Eye (tissue), 1 donor: ENCODE measurements around the gene ADCY3.
"Not testable (repeated sequence)": the region's sequence is repeated elsewhere in the genome, so short reads cannot be mapped to it uniquely, and the experiment has no call there.

Source experiments
- DNase-seq: peaks from one replicate; pipeline ENCODE4 v3.0.0-alpha.2; 2015

ADCY3 gene

DNA sequence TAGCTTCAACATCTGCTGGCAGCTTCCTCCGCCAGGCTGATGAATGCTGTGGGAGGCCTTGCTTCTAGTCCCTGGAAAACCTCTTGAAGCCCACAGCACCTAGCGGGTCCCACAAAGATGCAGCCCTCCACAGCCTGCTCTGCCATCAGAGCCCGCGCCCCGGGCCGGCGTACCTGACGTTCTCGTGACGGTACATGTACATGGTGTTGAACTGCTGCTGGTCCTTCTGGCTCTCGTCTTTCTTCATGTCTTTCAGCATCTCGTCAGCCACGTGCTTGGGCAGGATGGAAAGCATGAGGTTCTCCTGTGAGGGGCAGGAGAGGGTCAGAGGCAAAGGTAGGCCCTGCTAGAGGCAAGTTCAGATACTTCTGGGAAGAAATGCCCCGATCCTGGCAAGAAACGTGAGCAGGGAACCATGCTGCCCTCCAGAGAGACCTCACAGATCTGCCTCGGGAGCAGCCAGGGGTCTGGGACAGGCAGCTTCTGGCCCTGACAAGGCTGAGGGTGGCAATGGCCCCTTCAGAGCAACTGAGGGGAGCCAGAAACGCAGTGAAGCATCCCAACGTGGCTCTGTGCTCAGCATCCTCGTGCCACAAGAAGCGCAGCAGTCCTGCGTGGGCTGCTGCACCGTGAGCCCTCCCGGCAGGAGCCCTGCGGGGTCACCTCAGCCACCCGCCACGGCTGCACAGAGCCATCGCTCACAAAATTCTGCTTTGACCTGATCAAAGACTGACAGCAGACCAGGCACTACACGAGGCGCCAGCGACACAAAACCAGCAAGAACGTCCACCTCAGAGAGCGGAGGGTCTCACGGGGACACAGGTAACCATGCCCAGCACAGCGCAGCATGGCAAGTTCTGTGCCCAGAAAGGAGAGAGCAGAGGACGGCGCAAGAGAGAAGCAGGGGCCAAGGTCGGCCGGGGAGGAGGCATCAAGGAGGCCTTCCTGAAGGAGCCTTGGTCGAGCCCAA lies 77.7 kb downstream of the ADCY3 start:
- no peak for DNase-seq

DNA sequence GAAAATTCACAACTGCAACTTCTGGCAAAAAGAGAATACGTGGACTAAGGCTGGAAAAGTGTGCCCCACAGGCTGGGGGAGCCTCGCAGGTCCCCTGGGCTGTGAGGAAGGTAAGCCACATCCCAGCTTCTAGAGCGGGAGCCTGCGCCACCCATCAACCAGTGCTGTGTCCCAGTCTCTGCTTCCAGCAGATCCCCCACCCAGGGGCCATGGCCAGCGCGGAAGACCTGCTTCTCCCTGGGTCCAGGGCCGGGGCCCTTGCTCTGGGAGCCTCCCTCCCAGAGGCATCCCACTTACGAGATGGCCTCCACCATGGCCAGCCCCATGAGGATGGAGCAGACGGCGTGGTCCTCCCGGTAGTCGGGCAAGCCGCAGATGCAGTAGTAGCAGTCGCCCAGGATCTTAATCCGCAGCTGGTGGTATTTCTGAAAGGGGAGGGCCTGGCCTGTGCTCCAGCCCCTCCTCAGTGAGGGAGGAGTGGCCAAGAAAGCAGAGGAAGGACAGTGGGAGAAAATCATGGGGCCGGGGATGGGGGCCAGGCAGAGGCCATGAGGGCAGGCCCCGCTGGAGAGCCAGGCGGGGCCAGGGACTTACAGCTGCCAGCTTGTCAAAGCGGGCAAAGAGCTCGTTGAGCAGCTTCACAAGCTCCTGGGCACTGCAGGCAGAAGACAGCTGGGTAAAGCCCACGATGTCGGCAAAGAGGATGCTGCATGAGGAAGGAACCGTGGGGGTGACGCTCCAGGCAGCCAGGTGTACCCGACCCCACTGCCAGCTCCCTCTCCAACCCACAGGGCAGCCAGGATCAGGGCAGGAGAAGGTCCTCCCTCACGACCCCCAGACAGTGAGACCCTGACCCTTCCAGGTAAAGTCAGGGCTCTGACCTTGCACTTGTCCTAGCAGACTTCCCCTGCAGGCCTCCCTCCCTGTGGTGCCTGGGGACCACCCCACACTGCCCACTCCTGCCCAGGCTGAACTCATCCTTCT lies 78.8 kb downstream of the ADCY3 start:
- peak; percentile 33 for DNase-seq

DNA sequence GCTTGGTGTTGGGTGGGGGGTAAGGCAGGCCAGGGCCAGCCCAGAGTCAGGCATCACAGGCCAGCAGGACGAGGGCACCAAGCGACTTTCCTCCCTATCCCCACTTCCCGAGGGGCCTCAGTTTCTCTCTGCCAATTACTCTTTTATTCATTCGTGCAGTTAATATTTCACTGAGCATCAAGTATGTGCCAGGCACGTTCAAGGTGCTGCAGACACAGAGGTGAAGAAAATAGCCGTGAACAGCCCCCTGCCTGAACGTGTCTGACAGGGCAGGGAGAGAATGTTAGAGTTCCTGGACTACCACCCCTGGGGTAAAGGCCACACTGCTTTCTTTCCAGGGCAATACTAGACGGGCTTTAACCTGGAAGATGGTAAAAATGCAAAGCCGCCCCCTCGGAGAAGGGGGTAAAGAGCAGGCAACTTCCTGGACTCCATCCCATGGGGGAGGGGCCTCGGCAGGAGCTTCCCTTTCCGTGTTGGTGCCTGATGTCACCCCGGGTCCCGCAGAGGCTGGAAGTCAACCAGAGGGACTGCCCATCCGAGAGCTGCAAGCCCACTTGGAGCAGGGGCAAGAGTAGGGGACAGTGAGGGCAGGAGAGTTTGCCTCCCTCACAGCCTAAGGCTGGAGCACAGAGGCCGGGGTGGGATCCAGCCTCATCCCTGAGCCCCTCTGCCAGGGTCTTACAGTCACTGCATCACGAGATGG lies 79.7 kb downstream of the ADCY3 start:
- no peak for DNase-seq

DNA sequence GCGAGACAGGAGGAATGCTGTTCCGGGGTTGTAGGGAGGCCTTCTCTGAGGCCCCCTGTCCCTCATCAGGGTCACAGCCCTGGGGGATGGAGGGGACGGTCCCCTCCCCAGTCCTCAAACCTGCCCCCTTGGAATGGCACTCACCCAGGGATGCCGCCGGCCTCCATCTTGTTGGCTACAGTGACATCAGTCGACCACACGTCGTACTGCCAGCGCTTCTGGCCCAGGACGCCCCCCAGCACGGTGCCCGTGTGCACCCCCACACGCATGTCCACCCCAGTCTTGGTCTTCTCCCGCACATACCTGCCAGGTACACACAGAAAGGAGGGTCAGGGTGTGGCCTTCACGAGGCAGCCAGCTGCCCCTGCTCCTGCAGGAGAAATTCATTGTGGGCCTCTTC lies 80.3 kb downstream of the ADCY3 start:
- DNase-seq = no peak

GRCh38 chr2:24838541-24838940 lies 81.5 kb downstream of the ADCY3 start:
- no peak for DNase-seq

DNA sequence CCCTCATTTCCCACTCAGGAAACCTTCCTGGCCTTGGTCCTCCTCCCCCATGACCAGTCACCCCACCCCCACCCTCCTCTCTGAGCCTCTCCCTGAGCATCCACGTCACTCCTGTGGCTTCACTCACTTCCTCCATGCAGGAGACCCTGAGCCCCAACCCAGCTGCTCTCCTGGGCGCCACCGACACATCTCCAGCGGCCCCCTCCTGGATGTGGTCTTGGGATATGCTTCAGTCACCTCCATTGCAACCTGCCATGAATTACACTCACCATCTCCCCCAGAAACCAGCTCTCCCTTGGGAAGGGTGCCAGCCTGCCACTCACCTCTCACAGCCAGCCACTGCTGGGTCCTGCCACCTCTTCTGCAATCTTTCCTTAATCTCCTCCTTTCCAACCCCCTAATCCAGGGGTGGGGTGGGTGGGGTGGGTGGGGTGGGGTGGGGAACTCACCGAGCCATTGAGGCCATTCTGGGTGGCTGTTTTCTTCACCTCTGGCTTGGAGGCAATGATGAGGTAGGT lies 82.0 kb downstream of the ADCY3 start:
- DNase-seq = no peak

- DNase-seq = no peak
Observed at GRCh38 chr2:24836706-24837105, 83.3 kb downstream of the ADCY3 start.

DNA sequence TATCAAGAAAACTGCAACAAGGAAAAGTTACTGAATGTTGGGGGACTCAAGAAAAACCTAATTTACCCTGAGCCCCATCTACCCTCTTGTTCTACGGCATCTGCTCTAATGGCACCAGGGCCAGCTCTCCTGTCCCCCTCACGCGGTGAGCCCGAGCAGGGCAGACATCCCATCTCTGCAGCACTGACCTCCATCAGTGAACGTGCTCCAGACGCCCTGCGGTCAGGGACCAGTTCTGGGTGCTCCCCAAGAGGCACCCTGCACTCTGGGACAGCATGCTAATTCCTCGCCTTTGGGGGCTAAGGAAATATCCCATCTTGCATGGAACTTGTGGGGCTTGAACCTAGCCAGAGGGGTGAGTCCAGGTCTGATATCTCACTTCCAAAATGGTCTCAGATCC lies 83.8 kb downstream of the ADCY3 start:
- DNase-seq = no peak

DNA sequence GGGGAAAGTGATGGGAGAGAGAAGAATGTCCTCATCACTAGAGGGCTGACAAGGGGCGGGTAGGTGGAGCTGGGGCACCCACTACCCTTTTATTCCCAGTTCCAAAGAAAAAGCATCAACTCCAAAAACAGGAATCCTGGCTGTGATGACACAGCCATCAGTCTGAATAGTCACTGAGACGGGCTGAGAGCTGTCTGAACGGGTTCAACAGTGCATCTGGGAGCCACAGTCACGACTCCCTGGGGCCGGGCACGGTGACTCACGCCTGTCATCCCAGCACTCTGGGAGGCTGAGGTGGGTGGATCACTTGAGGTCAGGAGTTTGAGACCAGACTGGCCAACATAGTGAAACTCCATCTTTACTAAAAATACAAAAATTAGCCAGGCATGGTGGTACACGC lies 84.6 kb downstream of the ADCY3 start:
- DNase-seq = not testable (repeated sequence)

GRCh38 chr2:24834733-24835395 lies 85.2 kb downstream of the ADCY3 start:
- no peak for DNase-seq

DNA sequence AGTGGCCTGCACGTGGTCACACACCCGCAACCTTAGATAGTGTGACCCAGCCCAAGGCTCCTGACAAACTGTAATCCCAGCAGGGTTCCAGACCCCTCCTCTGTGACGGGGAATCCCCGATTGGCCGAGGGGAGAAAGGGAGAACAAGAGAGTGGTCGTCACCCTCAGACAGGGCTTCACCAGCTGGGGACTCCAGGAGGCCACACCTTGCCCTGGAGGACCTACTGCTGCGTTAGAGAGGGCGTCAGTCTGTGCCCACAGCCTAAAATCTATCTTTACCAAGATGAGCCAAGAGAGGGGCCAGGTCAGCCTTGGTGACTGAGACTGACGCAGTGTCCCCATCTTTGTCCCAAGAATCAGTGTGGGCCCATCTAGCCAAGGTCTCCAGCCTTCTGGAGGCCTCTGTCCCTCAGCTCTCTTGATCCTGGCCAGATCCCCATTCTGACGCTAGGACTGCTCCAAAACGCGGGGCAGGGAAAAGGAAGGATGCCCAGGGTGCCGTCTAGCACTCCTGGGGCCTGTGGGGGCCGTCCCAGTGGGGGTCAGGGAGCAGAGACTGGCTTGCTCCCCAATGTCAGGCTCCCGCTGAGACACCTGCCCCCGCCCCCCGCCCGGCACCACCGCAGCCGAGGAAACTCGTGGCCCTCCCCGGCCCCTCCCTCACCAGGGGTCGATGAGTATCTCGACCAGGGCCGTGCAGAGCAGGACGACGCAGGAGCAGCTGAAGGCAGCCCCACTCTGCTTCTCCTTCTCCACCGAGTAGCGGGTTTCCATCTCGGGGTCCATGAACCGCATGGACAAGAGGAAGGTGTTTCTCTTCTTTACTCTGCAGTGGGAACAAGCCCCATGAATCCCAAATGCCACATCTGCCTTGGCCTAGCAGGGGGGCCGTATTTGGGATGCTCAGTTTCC lies 86.0 kb downstream of the ADCY3 start:
- DNase-seq = no peak

DNA sequence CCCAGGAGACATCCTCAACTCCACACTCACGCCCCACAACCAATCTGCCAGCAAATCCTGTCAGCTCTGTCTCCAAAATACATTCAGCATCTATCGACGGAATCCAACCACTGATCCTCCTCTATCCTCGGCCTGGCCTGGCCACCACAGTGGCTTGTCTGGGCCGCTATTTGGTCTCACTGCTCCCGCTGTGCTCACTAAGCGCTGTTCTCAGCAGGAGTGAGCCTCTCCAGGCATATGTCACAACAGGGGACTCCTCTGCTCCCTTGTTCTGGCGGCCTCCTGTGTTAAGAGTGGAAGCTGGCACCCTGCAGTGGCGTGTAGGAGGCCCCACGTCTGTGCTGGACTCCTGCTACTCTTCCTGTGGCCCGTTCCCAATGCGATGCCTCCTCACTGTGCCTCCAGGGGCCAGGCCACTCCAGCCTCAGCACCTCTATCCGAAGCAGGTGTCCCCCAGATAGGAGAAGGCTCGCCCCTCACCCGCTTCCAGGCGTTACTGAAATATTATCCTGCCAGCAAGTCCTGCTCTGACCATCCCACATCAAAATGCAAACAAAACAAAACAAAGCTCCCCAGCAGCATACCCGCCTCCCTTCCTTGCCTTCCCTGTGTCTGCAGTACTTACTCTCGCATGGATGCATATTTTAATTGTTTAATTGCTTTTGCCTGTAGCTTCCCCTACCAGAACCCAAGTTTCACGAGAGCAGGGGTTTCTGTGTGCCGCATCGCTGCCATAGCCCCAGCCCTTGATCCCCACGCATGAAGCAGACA lies 86.9 kb downstream of the ADCY3 start:
- peak; percentile 83 for DNase-seq

DNA sequence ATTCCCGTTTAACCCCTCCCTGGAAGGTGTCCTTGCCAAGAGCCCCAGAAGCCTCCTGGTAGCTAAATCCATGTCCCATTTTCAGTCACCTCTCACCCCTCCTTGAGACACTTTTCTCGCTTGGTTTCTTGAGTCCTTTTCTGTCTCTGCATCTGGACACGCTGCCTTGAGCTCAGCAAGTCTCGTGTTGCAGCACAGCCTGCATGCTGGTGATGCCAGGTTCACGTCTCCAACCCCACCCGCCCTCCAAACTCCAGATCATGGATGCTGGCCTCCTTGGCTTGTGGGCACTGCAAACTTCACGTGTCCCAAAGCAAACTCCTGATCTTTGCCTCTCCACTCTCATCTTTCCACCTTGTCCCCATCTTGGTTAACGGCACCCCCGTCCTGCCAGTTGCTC lies 87.5 kb downstream of the ADCY3 start:
- DNase-seq = no peak

- DNase-seq = peak; percentile 77
Observed at GRCh38 chr2:24832073-24832461, 88.0 kb downstream of the ADCY3 start.

GRCh38 chr2:24831221-24832072 lies 88.6 kb downstream of the ADCY3 start:
- peak; percentile 64 for DNase-seq

GRCh38 chr2:24830786-24831185 lies 89.3 kb downstream of the ADCY3 start:
- DNase-seq = no peak

DNA sequence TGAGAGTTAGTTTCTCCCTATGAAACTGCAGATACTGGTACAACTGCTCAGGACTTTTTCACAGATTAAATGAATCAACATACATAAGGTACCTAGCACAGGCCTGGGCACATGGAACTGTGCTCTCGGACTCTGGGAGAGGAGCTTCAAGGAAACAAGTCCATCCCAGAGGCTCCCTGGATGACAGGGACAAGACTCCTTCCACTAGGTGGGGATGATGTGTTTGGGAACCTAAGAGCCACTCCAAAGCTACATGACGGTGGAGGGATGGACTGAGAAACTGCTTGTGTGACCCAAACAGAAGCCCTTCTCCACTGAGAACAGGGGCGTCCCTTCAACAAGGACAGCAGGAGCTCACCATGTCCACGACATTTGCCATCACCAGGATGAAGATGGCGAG lies 89.7 kb downstream of the ADCY3 start:
- peak; percentile 33 for DNase-seq

DNA sequence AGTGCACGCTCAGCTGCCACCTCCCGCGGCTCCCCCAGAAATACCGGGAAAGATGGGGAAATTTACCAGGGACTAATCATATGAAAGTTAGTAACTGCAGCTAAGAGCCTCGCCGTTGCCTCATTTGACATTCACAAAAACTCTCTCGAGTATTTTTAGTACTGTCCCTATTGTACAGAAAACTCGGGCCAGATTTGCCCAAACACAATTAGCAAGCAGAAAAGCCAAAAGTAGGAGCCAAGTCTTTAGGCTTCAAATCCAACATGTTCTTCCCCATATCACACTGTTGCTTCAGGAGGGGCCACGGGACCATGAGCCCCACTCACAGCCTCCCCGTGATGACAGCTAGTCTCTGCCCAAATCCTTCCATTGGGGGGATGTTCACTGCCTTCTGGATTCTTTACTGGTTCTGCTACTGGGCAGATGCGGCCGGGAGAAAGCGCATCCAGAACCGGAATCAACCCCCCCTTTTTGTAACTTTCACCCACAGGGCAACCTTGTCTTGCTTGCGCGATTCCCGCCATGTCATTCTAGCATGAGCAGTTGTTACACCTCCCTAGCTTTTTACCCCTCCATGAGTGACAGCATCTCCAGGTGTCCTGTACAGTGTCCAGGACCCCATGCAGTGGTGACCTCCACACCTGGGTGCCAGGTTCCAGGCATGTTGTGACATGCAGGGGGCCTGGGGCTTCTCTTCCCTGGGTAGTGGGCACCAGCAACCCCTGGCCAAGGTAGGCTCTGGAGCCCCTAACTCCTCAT lies 91.6 kb downstream of the ADCY3 start:
- no peak for DNase-seq
